Suprapubic skin (tissue), 4 donors: ENCODE measurements around the gene WDR6. TPM values are rescaled to one million over a fixed set of nuclear protein-coding genes. Genes with fewer than 3 reads are reported as not detected.

Experiments
- DNase-seq, 2 donors: peaks; one replicate each; pipeline ENCODE4 v3.0.0-alpha.2; 2019; ENCODE audit warnings: low spot score in 2 of 2
- H3K27ac ChIP-seq: fragments of 200-600 bp; sonication (generic); one replicate; pipeline ENCODE4 v1.5.1; 2019
- H3K27me3 ChIP-seq: fragments of 200-600 bp; sonication (generic); one replicate; pipeline ENCODE4 v1.5.1; 2019
- H3K36me3 ChIP-seq: fragments of 200-600 bp; sonication (generic); one replicate; pipeline ENCODE4 v1.5.1; 2019
- H3K4me1 ChIP-seq: fragments of 200-600 bp; sonication (generic); one replicate; pipeline ENCODE4 v1.5.1; 2019
- H3K4me3 ChIP-seq: fragments of 200-600 bp; sonication (generic); one replicate; pipeline ENCODE4 v1.5.1; 2019; ENCODE audit warnings: mild to moderate bottlenecking
- H3K9me3 ChIP-seq: fragments of 200-600 bp; sonication (generic); one replicate; pipeline ENCODE4 v1.5.1; 2019
- EP300 ChIP-seq: sonication (generic); formaldehyde crosslinking; IDR thresholded peaks from one replicate; pipeline ENCODE4 v1.6.1; 2017; ENCODE audit warnings: antibody characterized with exemption
- POLR2A ChIP-seq, 2 donors: fragments of 450-650 bp; IDR thresholded peaks; one replicate each; pipeline ENCODE4 v1.6.1; 2017; ENCODE audit warnings: antibody characterized with exemption in 2 of 2, mild to moderate bottlenecking in 2 of 2, moderate library complexity in 2 of 2
- POLR2AphosphoS5 ChIP-seq, 3 donors: sonication (generic); formaldehyde crosslinking; IDR thresholded peaks; one replicate each; pipeline ENCODE4 v1.6.1; 2017; ENCODE audit warnings: antibody characterized with exemption in 3 of 3
- WGBS: methylation state at CpG from one replicate; pipeline ENCODE4 v1.1.5; 2018; 5-methylcytosine and 5-hydroxymethylcytosine counted together
- total RNA-seq, 4 donors: library from RNA; depleted of rRNA; stranded (reverse); fragments of >200 nt; gene quantifications; one replicate each; pipeline ENCODE4 v1.1.0, GENCODE V29; 2016
- TF ChIP-seq, protein P1 (sequence below), 2 donors: fragments of 200-600 bp in 1 of 2; fragments of 450-650 bp in 1 of 2; sonication (generic) in 1 of 2; IDR thresholded peaks; one replicate each; pipeline ENCODE4 v1.5.1; 2016 to 2019; ENCODE audit warnings: antibody characterized with exemption in 2 of 2, mild to moderate bottlenecking in 1 of 2, moderate library complexity in 1 of 2

The WDR6 gene
- total RNA-seq, 4 donors from 2014 or later, result 49.1 to 105 (median 55.5) TPM

GRCh38 chr3:49030321-49030720, 23.1 kb downstream of the WDR6 start:
- Histone ChIP-seq H3K9me3 (no peaks in the 10 kb centered on the region), H3K4me1 (peaks cover 34% of the 10 kb centered on the region), H3K4me3 (no peak overlapping the region), H3K36me3 (peaks cover 74% of the 10 kb centered on the region), H3K27me3 (no peaks in the 10 kb centered on the region), H3K27ac (no peak overlapping the region)
- 94% methylated on average over 6 of the region's 6 CpGs for WGBS
- DNase-seq, result no peak
- TF ChIP-seq, protein P1, sequence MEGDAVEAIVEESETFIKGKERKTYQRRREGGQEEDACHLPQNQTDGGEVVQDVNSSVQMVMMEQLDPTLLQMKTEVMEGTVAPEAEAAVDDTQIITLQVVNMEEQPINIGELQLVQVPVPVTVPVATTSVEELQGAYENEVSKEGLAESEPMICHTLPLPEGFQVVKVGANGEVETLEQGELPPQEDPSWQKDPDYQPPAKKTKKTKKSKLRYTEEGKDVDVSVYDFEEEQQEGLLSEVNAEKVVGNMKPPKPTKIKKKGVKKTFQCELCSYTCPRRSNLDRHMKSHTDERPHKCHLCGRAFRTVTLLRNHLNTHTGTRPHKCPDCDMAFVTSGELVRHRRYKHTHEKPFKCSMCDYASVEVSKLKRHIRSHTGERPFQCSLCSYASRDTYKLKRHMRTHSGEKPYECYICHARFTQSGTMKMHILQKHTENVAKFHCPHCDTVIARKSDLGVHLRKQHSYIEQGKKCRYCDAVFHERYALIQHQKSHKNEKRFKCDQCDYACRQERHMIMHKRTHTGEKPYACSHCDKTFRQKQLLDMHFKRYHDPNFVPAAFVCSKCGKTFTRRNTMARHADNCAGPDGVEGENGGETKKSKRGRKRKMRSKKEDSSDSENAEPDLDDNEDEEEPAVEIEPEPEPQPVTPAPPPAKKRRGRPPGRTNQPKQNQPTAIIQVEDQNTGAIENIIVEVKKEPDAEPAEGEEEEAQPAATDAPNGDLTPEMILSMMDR (IDR thresholded peaks at IDR 0.05), result no peak
- TF ChIP-seq POLR2AphosphoS5 (IDR thresholded peaks at IDR 0.05) (no peak), EP300 (no peak), POLR2A (IDR thresholded peaks at IDR 0.05) (no peak)

GRCh38 chr3:49032646-49033304, 25.6 kb downstream of the WDR6 start:
- Histone ChIP-seq H3K36me3 (peaks cover 75% of the 10 kb centered on the region), H3K27ac (no peak overlapping the region), H3K4me1 (peaks cover 20% of the 10 kb centered on the region), H3K4me3 (no peak overlapping the region), H3K27me3 (no peaks in the 10 kb centered on the region), H3K9me3 (no peaks in the 10 kb centered on the region)
- 93% methylated on average over 5 of the region's 6 CpGs for WGBS
- no peak for DNase-seq
- TF ChIP-seq, protein P1 (IDR thresholded peaks at IDR 0.05), result no peak
- TF ChIP-seq POLR2A (IDR thresholded peaks at IDR 0.05) (no peak), EP300 (no peak), POLR2AphosphoS5 (IDR thresholded peaks at IDR 0.05) (no peak)

GRCh38 chr3:49034650-49035049, 27.5 kb downstream of the WDR6 start:
- peaks cover 3% of the 10 kb centered on the region for H3K4me1 ChIP-seq
- H3K9me3 ChIP-seq, result no peaks in the 10 kb centered on the region
- no peak overlapping the region for H3K27ac ChIP-seq
- H3K36me3 ChIP-seq, result peaks cover 91% of the 10 kb centered on the region
- no peaks in the 10 kb centered on the region for H3K27me3 ChIP-seq
- H3K4me3 ChIP-seq, result no peak overlapping the region
- TF ChIP-seq, protein P1 (IDR thresholded peaks at IDR 0.05), result no peak
- TF ChIP-seq POLR2AphosphoS5 (IDR thresholded peaks at IDR 0.05), result no peak
- TF ChIP-seq POLR2A (IDR thresholded peaks at IDR 0.05), result no peak
- no peak for TF ChIP-seq EP300
- no peak for DNase-seq
- 92% methylated on average over 2 of the region's 2 CpGs for WGBS

- Histone ChIP-seq H3K9me3 (no peaks in the 10 kb centered on the region), H3K4me1 (no peaks in the 10 kb centered on the region), H3K27me3 (no peaks in the 10 kb centered on the region), H3K36me3 (peaks cover 89% of the 10 kb centered on the region), H3K27ac (no peak overlapping the region), H3K4me3 (no peak overlapping the region)
- no peak for DNase-seq
- 88% methylated on average over 3 of the region's 3 CpGs for WGBS
- TF ChIP-seq POLR2A (IDR thresholded peaks at IDR 0.05) (no peak), POLR2AphosphoS5 (IDR thresholded peaks at IDR 0.05) (no peak), EP300 (no peak)
- TF ChIP-seq, protein P1 (IDR thresholded peaks at IDR 0.05), result no peak
Measured at GRCh38 chr3:49035281-49035680, 28.1 kb downstream of the WDR6 start.

DNA sequence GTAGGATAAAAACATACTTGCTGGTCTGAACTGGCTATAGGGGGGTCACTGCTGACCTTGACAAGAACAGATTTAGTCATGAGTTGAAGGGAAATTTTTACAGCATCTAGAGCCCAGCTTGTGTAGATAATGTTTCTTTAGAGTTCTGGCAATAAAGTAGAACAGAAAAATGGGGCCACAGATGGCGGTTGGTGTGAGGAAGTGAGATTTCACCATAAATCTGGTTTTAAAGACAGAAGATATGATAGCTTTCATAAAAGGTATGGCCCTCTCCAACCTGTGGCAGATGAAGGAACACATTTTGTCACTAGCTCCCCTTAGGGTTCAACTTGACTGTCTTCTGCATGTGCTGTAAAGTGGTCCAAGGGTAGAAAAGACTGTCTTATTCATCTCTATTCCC, 46.4 kb downstream of the WDR6 start:
- Histone ChIP-seq H3K4me3 (no peak overlapping the region), H3K27me3 (no peaks in the 10 kb centered on the region), H3K4me1 (no peaks in the 10 kb centered on the region), H3K27ac (no peak overlapping the region), H3K36me3 (peaks cover 68% of the 10 kb centered on the region), H3K9me3 (no peaks in the 10 kb centered on the region)
- TF ChIP-seq, protein P1 (IDR thresholded peaks at IDR 0.05), result no peak
- TF ChIP-seq POLR2A (IDR thresholded peaks at IDR 0.05), result no peak
- TF ChIP-seq EP300, result no peak
- 96% methylated on average over 1 of the region's 1 CpG for WGBS
- no peak for DNase-seq
